HG02970 (cell line): ENCODE measurements around the gene UACA.
"Not testable (repeated sequence)": the region's sequence is repeated elsewhere in the genome, so short reads cannot be mapped to it uniquely, and the experiment has no call there.

Experiments
- ATAC-seq: cut with Tn5 transposase; IDR thresholded peaks from one replicate; pipeline ENCODE4 v1.9.1; 2021; ENCODE audit warnings: mild to moderate bottlenecking, moderate library complexity, moderate number of reproducible peaks; ENCODE audit not compliant: unreplicated experiment, low FRiP score

Gene UACA

DNA sequence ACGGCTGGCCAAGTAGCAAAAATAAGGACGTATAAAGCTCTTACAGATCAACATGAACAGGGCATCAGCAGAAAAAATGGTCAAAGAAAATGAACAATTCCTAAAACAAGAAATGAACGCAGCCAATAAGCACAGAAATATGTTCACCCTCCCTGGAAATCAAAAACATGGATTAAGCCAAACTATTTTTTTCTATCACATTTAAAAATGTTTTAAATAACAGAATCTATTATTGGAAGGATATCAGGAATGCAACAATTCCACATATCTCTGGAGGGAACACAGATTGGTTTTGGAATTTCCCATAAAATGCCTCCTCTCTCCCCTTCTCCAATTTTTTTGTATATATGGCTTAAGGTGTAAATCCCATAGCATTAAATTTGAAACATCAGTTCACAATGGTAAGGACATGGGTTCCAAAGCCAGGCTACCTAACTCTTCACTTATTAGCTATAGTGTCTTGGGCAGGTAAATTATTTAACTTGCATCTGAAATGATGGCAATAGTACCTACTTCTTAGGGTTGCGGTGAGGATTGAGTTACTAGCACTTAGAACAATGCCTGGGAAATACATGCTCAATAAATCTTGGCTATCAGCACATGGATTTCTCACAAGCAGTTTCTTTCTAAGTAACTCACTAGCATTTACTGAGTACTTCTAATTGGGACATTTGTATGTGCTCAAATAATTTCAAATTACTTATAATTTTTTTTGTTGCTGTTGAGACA is 10.1 kb downstream of the UACA start:
- ATAC-seq, result no peak

GRCh38 chr15:70752193-70752635 is 11.1 kb downstream of the UACA start:
- ATAC-seq, result no peak

DNA sequence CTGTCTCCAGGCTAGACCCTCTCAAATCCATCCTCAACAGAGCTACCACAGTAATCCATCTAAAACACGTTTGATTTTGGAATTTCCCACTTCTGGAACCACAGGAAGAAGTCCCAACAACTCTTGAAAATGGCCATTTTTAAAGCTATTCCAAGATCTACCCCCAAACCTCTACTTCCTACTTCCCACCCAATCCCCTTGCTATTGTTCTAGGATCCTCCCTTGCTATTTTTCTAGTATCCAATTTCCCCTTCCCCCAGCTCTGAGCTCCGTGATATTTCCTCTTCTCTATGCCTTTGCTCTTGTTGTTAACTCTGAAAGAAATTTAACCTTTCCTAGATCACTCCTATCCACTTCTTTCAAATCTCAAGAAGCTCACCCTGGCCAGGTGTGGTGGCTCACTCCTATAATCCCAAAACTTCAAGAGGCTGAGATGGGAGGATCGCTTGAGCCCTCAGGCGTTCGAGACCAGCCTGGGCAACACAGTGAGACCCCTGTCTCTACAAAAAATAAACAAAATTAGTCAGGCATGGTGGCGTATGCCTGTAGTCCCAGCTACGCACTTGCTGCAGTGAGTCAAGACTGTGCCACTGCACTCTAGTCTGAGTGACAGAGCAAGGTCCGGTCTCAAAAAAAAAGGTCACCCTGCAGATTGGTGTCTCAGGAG is 13.0 kb downstream of the UACA start:
- ATAC-seq, result no peak

- no peak for ATAC-seq
These were observed 15.0 kb downstream of the UACA start for GRCh38 chr15:70748281-70748747.

DNA sequence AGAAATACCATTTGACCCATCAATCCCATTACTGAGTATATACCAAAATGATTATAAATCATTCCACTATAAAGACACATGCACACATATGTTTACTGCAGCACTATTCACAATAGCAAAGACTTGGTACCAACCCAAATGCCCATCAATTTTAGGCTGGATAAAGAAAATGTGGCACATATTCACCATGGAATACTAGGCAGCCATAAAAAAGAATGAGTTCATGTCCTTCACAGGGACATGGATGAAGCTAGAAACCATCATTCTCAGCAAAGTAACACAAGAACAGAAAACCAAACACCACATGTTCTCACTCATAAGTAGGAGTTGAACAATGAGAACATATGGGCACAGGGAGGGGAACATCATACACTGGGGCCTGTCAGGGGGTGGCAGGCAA is 16.8 kb downstream of the UACA start:
- not testable (repeated sequence) for ATAC-seq

GRCh38 chr15:70742928-70743327 is 20.4 kb downstream of the UACA start:
- no peak for ATAC-seq

- no peak for ATAC-seq
These were observed 21.6 kb downstream of the UACA start for GRCh38 chr15:70741677-70742293.

DNA sequence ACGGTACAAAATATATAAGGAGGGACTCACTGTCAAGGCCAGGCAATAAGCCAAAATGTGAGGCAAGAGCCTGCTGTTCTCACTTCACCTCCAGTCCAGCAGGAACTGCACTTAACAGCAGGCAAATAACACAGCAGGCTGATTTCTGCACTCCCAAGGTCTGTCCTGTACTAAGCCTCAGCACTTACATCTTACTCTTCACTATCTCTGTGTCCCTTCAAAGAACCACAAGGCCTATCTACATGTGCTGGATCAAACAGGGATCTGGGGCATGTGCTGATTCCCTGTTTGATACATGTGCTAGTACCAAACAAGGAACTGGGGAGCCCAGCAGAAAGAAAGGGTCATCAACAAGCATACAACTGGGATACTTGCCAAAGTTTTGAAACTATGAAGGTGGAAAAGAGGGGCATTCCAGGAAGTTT is 22.2 kb downstream of the UACA start:
- no peak for ATAC-seq

DNA sequence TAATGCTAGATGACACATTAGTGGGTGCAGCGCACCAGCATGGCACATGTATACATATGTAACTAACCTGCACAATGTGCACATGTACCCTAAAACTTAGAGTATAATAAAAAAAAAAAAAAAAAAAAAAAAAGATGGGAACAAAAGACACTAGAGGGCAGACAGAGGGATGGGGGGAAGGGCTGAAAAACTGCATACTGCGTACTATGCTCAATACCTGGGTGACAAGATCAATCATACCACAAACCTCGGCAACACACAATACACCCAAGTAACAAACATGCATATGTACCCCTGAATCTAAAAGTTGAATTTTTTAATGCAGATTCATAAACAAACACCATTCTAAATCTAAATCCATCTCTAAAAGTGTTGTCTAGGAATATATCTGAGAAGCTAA is 28.3 kb downstream of the UACA start:
- ATAC-seq, result not testable (repeated sequence)

GRCh38 chr15:70729164-70729563 is 34.2 kb downstream of the UACA start:
- ATAC-seq, result no peak

DNA sequence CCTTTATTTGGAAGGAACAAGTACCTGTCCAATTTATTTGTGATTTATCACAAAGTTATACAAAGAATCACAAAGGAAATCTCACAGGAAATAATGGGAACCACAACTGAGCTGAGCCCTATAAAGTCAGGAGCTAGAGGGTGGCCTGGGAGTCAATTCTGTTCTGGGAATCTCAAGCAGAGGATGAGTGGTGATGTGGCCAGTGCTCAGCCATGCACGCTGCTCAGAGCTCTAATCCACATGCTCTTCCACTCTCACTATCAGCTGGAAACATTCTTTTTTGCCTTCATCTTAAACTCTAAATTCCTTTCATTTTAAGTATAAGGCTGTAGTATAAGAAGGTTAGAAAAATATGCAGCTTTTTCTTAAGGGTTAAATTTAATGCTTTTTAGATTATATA is 36.6 kb downstream of the UACA start:
- no peak for ATAC-seq

GRCh38 chr15:70723927-70724326 is 39.4 kb downstream of the UACA start:
- ATAC-seq, result no peak

GRCh38 chr15:70723122-70723422 is 40.3 kb downstream of the UACA start:
- no peak for ATAC-seq

- no peak for ATAC-seq
These were observed 40.9 kb downstream of the UACA start for GRCh38 chr15:70722266-70723121.

GRCh38 chr15:70720228-70721016 is 42.9 kb downstream of the UACA start:
- no peak for ATAC-seq

DNA sequence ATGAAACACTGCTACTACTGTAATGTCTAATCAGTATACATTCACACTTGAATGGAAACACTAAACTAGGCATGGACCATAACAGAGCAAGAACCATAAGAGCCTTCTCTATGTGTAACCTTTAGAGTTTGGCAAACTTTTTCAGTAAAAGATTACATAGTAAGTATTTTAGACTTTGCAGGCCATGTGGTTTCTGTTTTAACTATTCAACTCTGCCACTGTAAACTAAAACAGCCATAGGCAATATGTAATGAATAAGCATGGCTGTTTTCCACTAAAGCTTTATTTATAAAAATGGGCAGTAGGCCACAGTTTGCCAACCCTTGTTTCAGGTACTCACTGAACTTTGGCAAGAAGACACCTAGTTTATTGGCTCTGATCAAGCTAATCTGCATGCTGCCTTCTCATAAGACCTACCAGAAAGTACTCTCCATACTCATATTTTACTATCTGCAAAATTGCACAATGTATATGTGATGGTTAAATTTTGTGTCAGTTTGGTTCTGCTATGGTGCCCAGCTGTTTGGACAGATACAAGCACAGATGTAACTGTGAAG is 46.0 kb downstream of the UACA start:
- ATAC-seq, result no peak

- no peak for ATAC-seq
These were observed 47.4 kb downstream of the UACA start for GRCh38 chr15:70715840-70716485.

DNA sequence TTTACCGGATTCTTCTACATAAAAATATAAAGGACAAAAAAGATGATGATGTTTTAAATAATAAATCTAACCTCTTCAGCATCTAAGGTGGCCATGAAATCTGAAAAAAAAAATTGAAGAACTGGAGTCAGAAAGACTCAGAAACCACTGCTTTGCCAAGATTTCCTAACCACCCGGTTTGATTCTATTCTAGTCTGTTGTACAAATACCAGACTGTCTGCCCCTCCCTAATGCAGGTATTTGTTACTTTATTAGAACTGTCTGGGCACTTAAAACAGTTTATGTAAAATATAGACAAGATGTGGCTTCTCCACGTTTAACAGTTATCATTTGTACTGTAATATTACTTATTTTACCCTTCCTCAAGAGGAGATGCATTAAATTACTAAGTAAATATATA is 48.8 kb downstream of the UACA start:
- ATAC-seq, result no peak

DNA sequence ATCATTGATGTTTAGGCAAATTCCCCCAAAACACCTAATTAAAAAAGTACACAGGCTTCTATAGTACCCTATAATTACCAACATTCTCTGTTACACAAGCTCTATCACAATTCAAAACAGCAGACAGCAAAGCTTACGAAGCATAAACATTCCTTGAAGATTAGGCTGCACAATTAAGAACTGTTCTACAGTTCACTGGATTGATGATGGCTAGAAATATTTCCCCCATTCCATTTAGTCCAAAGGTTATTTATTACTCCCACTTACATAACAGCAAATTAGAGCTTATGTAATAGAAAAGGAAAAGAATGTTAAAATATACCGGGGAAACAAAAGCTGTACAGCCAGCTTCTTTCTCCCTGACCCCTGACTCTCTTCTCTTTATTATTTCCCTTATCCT is 49.3 kb downstream of the UACA start:
- ATAC-seq, result no peak
